ENCODE data around the gene DLGAP1.

DNA sequence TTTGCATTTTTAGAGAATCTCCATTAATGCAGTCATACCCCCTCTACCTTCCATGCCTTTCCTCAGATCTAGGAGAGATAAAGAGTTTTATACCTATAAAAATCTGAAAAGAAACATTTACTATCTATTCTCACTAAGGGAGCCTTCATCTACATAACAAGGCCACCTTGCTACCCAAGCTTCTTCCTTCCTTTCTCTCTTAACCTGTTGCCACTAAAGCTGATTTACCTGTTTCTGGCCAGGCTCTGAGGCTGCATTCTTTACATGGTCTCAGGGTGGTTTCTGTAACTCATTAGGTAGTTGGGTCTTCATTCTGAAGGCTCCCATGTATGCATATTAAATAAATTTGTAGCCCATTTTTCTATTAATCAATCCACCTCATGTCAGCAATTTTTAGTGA, 391.6 kb downstream of the DLGAP1 start:
- TF ChIP-seq POLR2A (IDR thresholded peaks at IDR 0.05), result no peak
- TF ChIP-seq CTCF (IDR thresholded peaks at IDR 0.05), result no peak
- no peak for TF ChIP-seq POLR2AphosphoS5 (IDR thresholded peaks at IDR 0.05; ENCODE audit: insufficient read depth in 1 of 2, low read depth in 1 of 2)
